AG04450 (cell line): ENCODE results near the gene C3orf62. TPM values are rescaled to one million over a fixed set of nuclear protein-coding genes. Genes with fewer than 3 reads are reported as not detected.
"Not testable (repeated sequence)": the region's sequence is repeated elsewhere in the genome, so short reads cannot be mapped to it uniquely, and the experiment has no call there.

ENCODE experiments used
- CTCF ChIA-PET: fragments of 300-600, 350-600 bp; formaldehyde crosslinking; extraction: SDS; loops from one replicate; lab custom pipeline; 2022; ENCODE audit warnings: antibody characterized with exemption, inconsistent platforms; lab: Charles Lee
- POLR2A ChIA-PET: fragments of 350-600 bp; formaldehyde crosslinking; extraction: SDS; loops from one replicate; lab custom pipeline; 2021; ENCODE audit warnings: antibody characterized with exemption, inconsistent platforms; lab: Yijun Ruan, JAX
- DNase-seq: peaks from one replicate; pipeline ENCODE4 v3.0.0-alpha.2; 2011; ENCODE audit warnings: low read depth, low spot score
- H3K27ac ChIP-seq: one replicate; pipeline ENCODE4 v1.5.1; 2012; ENCODE audit warnings: low read depth, low read length, control low read depth
- H3K27me3 ChIP-seq: one replicate; pipeline ENCODE4 v1.6.0; 2012; ENCODE audit warnings: low read length; ENCODE audit not compliant: control insufficient read depth, insufficient read depth
- H3K4me3 ChIP-seq: 2 replicates; pipeline ENCODE4 v1.5.1; 2011; ENCODE audit warnings: mild to moderate bottlenecking, low read depth, low read length, control low read depth
- H3K9me3 ChIP-seq: 2 replicates; pipeline ENCODE4 v1.5.1; 2012; ENCODE audit warnings: low read length; ENCODE audit not compliant: control insufficient read depth, insufficient read depth
- CTCF ChIP-seq: IDR thresholded peaks from 2 replicates; pipeline ENCODE4 v1.5.1; 2011; ENCODE audit warnings: low read depth, low read length, control low read depth, inconsistent platforms
- polyA plus RNA-seq: library from polyadenylated mRNA; depleted of rRNA; stranded (reverse); fragments of >200 nt; gene quantifications from 2 replicates; pipeline ENCODE4 v1.2.3, GENCODE V29; 2011

C3orf62 gene
- polyA plus RNA-seq, 1 experiment, result 2.3 TPM

- H3K4me3 ChIP-seq, result no peak overlapping the region
- ChIA-PET CTCF (interaction anchor here (0.6 kb wide), 1 partner anchor 78 kb away, joined by 4 read pairs; no protein-coding TSS in a partner anchor), POLR2A (no interaction called here)
- H3K27me3 ChIP-seq, result no peaks in the 10 kb centered on the region
- TF ChIP-seq CTCF, result no peak
- no peak for DNase-seq
- no peak overlapping the region for H3K27ac ChIP-seq
- no peaks in the 10 kb centered on the region for H3K9me3 ChIP-seq
Observed at GRCh38 chr3:49253512-49253911, 23.5 kb downstream of the C3orf62 start.

DNA sequence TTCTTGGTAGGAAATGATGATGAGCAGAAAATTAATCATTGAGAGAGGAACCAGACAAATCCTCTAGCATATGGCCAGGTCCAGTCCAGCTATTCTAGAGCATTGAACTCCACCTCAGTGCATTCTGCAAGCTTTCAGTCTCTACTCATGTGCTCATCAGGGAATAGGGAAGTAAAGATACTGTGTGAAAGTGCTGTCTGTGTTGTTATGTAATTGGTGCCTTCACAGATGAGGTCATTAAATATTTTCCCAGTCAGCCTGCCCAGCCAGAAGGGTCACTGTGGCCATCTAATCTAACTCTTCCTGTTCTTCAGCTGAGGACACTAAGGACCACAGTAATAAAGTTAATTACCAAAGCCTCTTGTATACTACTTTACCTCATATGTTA lies 28.2 kb downstream of the C3orf62 start:
- Histone ChIP-seq H3K27me3 (no peaks in the 10 kb centered on the region), H3K9me3 (no peaks in the 10 kb centered on the region), H3K27ac (no peak overlapping the region), H3K4me3 (no peak overlapping the region)
- no peak for TF ChIP-seq CTCF
- DNase-seq, result no peak
- ChIA-PET CTCF (no interaction called here), POLR2A (no interaction called here)

DNA sequence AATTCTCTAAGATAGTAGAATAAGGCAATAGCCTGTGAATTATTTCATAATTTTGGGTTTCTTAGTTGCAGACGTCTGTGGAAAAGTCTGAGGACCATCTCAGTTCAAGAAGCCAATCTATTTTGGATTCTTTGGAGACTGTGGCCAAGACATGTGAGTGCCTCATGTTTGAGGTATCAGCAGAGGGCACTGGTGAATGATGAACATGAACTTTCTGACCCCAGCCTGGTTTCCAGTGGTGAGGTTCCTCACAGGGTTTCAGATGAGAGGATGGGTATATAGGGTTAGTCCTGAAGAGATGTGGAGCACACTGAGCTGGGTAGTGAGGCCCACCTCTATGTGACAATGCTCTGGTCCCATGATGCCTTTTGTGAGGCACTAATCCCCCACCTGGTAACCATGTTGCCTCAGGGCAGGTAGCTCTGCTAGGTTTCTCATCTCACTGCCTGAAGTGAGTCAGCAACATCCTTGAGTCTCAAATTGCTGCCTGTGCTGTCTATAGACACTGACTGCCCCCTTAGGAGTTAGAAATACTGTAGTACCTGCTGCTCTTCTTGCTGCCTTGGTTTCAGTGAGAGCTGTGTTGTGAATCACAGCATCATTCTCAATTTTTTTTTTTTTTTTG lies 32.3 kb downstream of the C3orf62 start:
- TF ChIP-seq CTCF, result no peak
- ChIA-PET POLR2A (no interaction called here), CTCF (no interaction called here)
- Histone ChIP-seq H3K9me3 (no peaks in the 10 kb centered on the region), H3K4me3 (no peak overlapping the region), H3K27me3 (no peaks in the 10 kb centered on the region), H3K27ac (no peak overlapping the region)
- no peak for DNase-seq

- CTCF ChIA-PET, result interaction anchor here (1.7 kb wide), 1 partner anchor 69 kb away, joined by 3 read pairs; no protein-coding TSS in a partner anchor
- H3K9me3 ChIP-seq, H3K27me3 ChIP-seq, H3K4me3 ChIP-seq, DNase-seq, H3K27ac ChIP-seq, POLR2A ChIA-PET: not testable (repeated sequence)
Observed at GRCh38 chr3:49240091-49240490, 36.9 kb downstream of the C3orf62 start.

DNA sequence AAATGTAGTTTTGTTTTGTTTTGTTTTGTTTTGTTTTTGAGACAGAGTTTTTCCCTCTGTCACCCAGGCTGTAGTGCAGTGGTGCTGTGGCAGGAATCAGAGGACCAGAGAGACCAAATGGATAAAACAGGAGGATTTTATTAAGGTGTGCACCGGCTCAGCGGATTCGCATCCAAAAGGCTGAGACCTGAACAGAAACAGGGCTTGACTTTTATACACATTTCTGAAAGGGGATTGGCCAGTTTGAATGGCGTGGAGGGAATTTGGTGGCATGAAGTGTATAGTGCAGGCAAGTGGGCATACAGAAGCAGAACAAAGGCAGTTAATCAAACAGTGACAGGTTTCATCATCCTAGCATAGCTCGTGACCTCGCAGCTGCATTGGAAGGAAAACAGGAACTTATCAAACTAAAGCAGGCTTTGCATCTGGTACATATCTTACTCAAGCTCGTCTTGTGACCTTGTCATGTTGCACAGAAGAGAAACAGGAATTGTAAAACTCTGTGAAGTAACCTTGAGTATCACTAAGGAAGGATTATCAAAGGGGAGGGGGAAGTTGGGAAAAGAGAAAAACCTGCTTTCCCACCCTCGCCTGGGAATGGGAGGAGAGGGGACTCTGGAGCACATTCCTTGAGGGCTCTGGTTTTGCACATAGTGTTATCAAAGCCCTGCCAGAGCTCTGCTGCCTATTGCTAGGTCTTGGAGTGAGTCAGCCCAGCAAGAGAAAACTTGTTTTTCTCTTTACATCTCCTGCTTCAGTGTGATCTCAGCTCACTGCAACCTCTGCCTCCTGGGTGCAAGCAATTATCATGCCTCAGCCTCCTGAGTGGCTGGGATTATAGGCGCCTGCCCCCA lies 38.5 kb downstream of the C3orf62 start:
- DNase-seq, result no peak
- CTCF ChIA-PET, result interaction anchor here (1.7 kb wide), 1 partner anchor 68 kb away, joined by 3 read pairs; no protein-coding TSS in a partner anchor
- peaks cover 16% of the 10 kb centered on the region for H3K9me3 ChIP-seq
- POLR2A ChIA-PET, result no interaction called here
- H3K27me3 ChIP-seq, result no peaks in the 10 kb centered on the region
- TF ChIP-seq CTCF, result no peak
- no peak overlapping the region for H3K4me3 ChIP-seq
- peak overlapping the region; percentile 70 for H3K27ac ChIP-seq
